Measurements from ENCODE around the gene SLC9A4. TPM values are rescaled to one million over a fixed set of nuclear protein-coding genes. Genes with fewer than 3 reads are reported as not detected.

SLC9A4 gene
- polyA plus RNA-seq, 1 donor from 2014 or later, result 0.15 TPM

- Histone ChIP-seq H3K9me2 (ENCODE audit: insufficient read depth, low read length) (no peaks in the 10 kb centered on the region), H4K20me1 (ENCODE audit: insufficient read depth) (no peaks in the 10 kb centered on the region), H3K4me3 (ENCODE audit: low read length) (no peak overlapping the region), H3K9ac (ENCODE audit: low read length) (no peak overlapping the region), H3K9me3 (ENCODE audit: low read length) (no peaks in the 10 kb centered on the region), H3F3A (ENCODE audit: insufficient read depth, low read length, poor library complexity, severe bottlenecking) (no peaks in the 10 kb centered on the region), H3K79me2 (replicated peaks; ENCODE audit: insufficient read depth, low read length) (no peaks in the 10 kb centered on the region), H3K4me2 (ENCODE audit: low read length) (no peak overlapping the region), H3K36me3 (ENCODE audit: insufficient read depth, low read length) (no peaks in the 10 kb centered on the region), H3K27me3 (ENCODE audit: insufficient read depth, low read depth, low read length) (no peaks in the 10 kb centered on the region), H2AFZ (ENCODE audit: low read depth, low read length) (no peak overlapping the region), H3K27ac (ENCODE audit: low read length) (no peak overlapping the region)
- TF ChIP-seq EP300 (conservative IDR thresholded peaks at IDR 0.05; ENCODE audit: poor library complexity, severe bottlenecking) (no peak), MXI1 (conservative IDR thresholded peaks at IDR 0.05; ENCODE audit: poor library complexity, severe bottlenecking) (no peak), POLR2AphosphoS5 (IDR thresholded peaks at IDR 0.05) (no peak), CTCF (IDR thresholded peaks at IDR 0.05; ENCODE audit: poor library complexity, severe bottlenecking) (no peak), TAF1 (IDR thresholded peaks at IDR 0.05; ENCODE audit: low read depth) (no peak), SMC3 (conservative IDR thresholded peaks at IDR 0.05; ENCODE audit: poor library complexity) (no peak), EZH2 (IDR thresholded peaks at IDR 0.05; ENCODE audit: borderline replicate concordance, insufficient read depth, low read length, poor library complexity, severe bottlenecking) (no peak), RAD21 (conservative IDR thresholded peaks at IDR 0.05) (no peak)
- TF ChIP-seq, protein P1, sequence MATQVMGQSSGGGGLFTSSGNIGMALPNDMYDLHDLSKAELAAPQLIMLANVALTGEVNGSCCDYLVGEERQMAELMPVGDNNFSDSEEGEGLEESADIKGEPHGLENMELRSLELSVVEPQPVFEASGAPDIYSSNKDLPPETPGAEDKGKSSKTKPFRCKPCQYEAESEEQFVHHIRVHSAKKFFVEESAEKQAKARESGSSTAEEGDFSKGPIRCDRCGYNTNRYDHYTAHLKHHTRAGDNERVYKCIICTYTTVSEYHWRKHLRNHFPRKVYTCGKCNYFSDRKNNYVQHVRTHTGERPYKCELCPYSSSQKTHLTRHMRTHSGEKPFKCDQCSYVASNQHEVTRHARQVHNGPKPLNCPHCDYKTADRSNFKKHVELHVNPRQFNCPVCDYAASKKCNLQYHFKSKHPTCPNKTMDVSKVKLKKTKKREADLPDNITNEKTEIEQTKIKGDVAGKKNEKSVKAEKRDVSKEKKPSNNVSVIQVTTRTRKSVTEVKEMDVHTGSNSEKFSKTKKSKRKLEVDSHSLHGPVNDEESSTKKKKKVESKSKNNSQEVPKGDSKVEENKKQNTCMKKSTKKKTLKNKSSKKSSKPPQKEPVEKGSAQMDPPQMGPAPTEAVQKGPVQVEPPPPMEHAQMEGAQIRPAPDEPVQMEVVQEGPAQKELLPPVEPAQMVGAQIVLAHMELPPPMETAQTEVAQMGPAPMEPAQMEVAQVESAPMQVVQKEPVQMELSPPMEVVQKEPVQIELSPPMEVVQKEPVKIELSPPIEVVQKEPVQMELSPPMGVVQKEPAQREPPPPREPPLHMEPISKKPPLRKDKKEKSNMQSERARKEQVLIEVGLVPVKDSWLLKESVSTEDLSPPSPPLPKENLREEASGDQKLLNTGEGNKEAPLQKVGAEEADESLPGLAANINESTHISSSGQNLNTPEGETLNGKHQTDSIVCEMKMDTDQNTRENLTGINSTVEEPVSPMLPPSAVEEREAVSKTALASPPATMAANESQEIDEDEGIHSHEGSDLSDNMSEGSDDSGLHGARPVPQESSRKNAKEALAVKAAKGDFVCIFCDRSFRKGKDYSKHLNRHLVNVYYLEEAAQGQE (IDR thresholded peaks at IDR 0.05; ENCODE audit: borderline replicate concordance), result no peak
Observed at GRCh38 chr2:102437122-102437521, 35.9 kb upstream of the SLC9A4 start.

DNA sequence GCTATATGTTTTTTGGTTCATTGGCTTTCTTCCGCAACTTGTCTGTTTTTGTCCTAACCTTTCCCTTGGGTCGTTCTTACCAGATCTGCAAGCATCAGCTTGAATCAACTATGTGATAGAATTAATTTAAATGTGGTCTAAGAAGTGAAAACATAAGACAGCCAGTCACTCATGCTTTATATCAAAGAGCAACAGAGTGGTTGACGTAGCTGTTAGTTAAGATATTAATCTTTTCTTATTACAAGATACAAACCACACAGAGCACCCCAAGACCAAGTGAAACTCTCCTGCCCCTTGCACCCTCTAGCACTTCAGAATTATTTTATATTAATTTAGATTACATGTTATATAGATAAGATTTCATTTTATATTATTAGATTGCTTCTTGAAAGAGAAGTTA, 34.9 kb upstream of the SLC9A4 start:
- H3K27me3 ChIP-seq (ENCODE audit: insufficient read depth, low read depth, low read length), result no peaks in the 10 kb centered on the region
- H3K4me2 ChIP-seq (ENCODE audit: low read length), result no peak overlapping the region
- no peak overlapping the region for H3K9ac ChIP-seq (ENCODE audit: low read length)
- no peak overlapping the region for H3K4me3 ChIP-seq (ENCODE audit: low read length)
- no peak overlapping the region for H3K27ac ChIP-seq (ENCODE audit: low read length)
- no peak overlapping the region for H2AFZ ChIP-seq (ENCODE audit: low read depth, low read length)
- no peaks in the 10 kb centered on the region for H3K79me2 ChIP-seq (replicated peaks; ENCODE audit: insufficient read depth, low read length)
- no peaks in the 10 kb centered on the region for H3K9me2 ChIP-seq (ENCODE audit: insufficient read depth, low read length)
- TF ChIP-seq RAD21 (conservative IDR thresholded peaks at IDR 0.05), result no peak
- no peak for TF ChIP-seq SMC3 (conservative IDR thresholded peaks at IDR 0.05; ENCODE audit: poor library complexity)
- TF ChIP-seq MXI1 (conservative IDR thresholded peaks at IDR 0.05; ENCODE audit: poor library complexity, severe bottlenecking), result no peak
- TF ChIP-seq CTCF (IDR thresholded peaks at IDR 0.05; ENCODE audit: poor library complexity, severe bottlenecking), result no peak
- TF ChIP-seq TAF1 (IDR thresholded peaks at IDR 0.05; ENCODE audit: low read depth), result no peak
- TF ChIP-seq EP300 (conservative IDR thresholded peaks at IDR 0.05; ENCODE audit: poor library complexity, severe bottlenecking), result no peak
- H3F3A ChIP-seq (ENCODE audit: insufficient read depth, low read length, poor library complexity, severe bottlenecking), result no peaks in the 10 kb centered on the region
- no peaks in the 10 kb centered on the region for H4K20me1 ChIP-seq (ENCODE audit: insufficient read depth)
- no peaks in the 10 kb centered on the region for H3K36me3 ChIP-seq (ENCODE audit: insufficient read depth, low read length)
- no peaks in the 10 kb centered on the region for H3K9me3 ChIP-seq (ENCODE audit: low read length)
